ENCODE measurements around the gene ZNF770.
"Not testable (repeated sequence)": the region's sequence is repeated elsewhere in the genome, so short reads cannot be mapped to it uniquely, and the experiment has no call there.

ZNF770 gene

DNA sequence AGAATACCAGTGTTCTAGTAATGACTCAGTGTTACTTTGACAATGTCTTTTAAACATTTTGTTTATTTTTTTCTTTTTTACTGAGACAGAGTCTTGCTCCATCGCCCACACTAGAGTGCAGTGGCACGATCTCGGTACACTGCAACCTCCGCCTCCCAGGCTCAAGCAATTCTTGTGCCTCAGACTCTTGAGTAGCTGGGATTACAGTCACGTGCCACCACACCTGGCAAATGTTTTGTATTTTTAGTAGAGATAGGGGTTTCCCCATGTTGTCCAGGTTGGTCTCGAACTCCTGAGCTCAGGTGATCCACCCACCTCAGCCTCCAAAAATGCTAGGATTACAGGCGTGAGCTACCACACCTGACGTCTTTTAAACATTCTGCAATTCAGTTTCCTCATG lies 34.2 kb downstream of the ZNF770 start:
- no peak for DNase-seq (ENCODE audit: low read depth)
- H3K4me3 ChIP-seq (ENCODE audit: low read depth, low read length): no peak overlapping the region
- TF ChIP-seq, protein P1, sequence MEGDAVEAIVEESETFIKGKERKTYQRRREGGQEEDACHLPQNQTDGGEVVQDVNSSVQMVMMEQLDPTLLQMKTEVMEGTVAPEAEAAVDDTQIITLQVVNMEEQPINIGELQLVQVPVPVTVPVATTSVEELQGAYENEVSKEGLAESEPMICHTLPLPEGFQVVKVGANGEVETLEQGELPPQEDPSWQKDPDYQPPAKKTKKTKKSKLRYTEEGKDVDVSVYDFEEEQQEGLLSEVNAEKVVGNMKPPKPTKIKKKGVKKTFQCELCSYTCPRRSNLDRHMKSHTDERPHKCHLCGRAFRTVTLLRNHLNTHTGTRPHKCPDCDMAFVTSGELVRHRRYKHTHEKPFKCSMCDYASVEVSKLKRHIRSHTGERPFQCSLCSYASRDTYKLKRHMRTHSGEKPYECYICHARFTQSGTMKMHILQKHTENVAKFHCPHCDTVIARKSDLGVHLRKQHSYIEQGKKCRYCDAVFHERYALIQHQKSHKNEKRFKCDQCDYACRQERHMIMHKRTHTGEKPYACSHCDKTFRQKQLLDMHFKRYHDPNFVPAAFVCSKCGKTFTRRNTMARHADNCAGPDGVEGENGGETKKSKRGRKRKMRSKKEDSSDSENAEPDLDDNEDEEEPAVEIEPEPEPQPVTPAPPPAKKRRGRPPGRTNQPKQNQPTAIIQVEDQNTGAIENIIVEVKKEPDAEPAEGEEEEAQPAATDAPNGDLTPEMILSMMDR (conservative IDR thresholded peaks at IDR 0.05; ENCODE audit: low read depth, low read length): no peak

DNA sequence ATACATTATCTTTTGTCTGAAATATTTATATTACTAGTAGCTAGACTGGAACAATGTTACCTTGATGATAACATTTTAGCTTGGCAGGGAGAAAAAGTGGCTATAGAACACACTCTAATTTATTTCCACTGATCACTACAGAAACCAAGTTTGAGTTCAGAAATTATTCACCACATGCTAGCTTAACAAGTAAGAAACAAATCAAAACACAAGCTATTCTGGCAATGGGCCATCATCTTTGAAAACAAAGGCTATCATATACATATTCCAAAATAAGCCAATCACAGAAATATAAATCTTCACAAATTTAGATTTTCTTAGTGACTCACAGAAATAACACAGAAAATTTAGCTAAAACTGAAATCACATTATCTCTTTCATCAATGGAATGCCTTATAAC lies 35.6 kb downstream of the ZNF770 start:
- TF ChIP-seq, protein P1 (conservative IDR thresholded peaks at IDR 0.05; ENCODE audit: low read depth, low read length): no peak
- peak; percentile 34 for DNase-seq (ENCODE audit: low read depth)
- H3K4me3 ChIP-seq (ENCODE audit: low read depth, low read length): no peak overlapping the region

DNA sequence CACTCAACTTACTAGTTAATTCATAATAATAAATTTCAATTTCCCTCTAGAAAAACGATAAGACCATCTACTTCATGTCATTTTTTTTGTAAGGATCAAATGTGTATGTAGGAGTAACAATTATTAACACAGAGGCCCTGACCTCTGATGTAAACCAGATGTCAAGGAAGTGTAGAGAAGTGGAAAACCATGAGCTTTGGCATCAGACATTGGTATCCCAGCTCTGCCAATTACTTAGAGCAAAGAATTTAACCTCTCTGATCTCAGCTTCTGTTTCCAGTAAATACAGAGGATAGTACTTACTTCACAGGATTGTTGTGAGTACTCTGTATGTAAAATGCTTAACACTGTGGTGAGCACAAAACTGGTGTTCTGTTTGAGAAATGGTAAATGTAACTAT lies 36.1 kb downstream of the ZNF770 start:
- H3K4me3 ChIP-seq (ENCODE audit: low read depth, low read length): no peak overlapping the region
- peak; percentile 79 for DNase-seq (ENCODE audit: low read depth)
- TF ChIP-seq, protein P1 (conservative IDR thresholded peaks at IDR 0.05; ENCODE audit: low read depth, low read length): no peak

DNA sequence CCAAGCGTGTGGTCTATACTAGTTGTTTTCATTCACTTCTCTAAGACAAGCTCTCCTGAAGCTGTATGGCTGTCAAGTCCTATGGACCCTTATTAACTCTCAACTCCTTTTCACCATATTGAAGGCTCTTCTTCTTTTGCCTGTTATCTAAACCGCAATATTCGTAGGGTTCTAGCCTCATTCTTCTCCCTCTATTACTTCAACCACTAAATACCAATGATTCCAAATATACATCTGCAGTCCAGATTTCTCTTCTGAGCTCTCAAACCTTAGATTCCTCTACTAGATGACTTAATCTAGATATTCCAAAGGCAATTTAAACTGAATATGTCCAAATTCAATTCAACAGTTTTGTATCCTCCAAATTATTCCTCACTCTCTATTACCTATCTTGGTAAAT lies 43.2 kb downstream of the ZNF770 start:
- TF ChIP-seq, protein P1 (conservative IDR thresholded peaks at IDR 0.05; ENCODE audit: low read depth, low read length): no peak
- H3K4me3 ChIP-seq (ENCODE audit: low read depth, low read length): no peak overlapping the region
- DNase-seq (ENCODE audit: low read depth): peak; percentile 8

DNA sequence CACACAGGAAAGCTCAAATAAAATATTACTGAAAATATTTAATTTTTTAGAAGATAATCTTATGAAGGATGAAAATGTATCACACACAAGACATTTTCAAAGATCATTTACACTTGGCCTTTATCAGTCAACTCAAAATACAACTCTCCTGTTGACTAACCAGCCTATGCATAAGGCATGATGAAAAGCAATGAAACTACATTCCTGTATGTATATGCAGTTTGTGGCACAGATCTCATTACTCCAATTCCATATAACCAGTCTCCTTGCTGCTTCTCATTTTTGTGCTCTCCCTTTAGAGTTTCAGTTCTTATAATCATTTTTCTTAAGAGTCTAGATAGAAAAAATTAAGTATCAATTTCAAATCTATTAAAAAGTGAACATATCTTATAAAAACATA lies 44.4 kb downstream of the ZNF770 start:
- DNase-seq (ENCODE audit: low read depth): no peak
- TF ChIP-seq, protein P1 (conservative IDR thresholded peaks at IDR 0.05; ENCODE audit: low read depth, low read length): no peak

DNA sequence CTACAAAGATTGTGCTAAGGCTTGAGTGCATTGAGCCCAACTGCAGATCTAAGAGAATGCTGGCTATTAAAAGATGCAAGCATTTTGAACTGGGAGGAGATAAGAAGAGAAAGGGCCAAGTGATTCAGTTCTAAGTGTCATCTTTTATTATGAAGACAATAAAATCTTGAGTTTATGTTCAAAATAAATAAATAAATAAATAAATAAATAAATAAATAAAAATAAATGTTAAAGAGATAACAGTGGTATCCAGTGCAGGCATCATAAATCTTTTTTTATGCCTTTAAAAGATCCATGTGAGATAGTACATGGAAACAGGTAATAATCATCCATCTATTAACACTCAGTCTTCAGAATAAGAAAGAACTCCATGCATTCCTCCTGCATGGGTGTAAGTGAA lies 44.8 kb downstream of the ZNF770 start:
- H3K4me3 ChIP-seq (ENCODE audit: low read depth, low read length); DNase-seq (ENCODE audit: low read depth): not testable (repeated sequence)

More for the DNA sequence above, 44.4 kb downstream of the ZNF770 start:
- H3K4me3 ChIP-seq (ENCODE audit: low read depth, low read length): no peak overlapping the region

DNA sequence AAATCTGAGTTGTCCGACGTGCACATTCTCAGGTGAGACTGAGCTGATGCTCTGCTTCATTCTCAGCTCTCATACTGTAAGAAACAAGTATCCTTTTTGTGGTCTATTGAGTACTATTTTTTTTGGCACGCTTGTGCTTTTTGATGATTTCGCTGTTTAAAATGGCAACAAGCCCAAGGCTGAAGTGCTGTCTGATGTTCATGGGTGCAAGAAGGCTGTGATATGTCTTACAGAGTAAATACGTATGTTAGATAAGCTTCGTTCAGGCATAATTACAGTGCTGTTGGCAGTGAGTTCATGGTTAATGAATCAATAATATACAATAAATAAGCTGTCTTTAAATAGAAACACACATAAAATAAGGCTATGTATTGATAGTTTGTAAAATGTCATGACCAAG lies 45.7 kb downstream of the ZNF770 start:
- TF ChIP-seq, protein P1 (conservative IDR thresholded peaks at IDR 0.05; ENCODE audit: low read depth, low read length): no peak
- no peak overlapping the region for H3K4me3 ChIP-seq (ENCODE audit: low read depth, low read length)
- DNase-seq (ENCODE audit: low read depth): peak; percentile 93

DNA sequence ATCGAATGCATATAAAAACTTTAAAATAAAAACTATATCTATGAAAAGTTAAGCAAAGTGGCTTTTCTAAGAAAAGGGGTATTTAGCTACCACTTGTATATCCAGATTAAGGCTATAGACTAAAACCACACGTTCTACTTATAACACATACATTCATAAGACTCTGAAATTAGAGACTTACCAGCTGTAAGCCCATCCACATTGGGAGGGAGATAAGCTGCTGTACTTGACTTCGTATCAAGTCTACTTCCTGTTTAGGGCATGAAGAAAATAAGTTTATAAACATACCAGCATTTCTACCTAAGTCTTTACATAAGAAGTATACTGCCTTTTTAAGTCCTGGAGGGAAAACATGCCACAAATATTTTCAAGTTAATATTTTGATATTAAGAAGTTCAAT lies 46.3 kb downstream of the ZNF770 start:
- H3K4me3 ChIP-seq (ENCODE audit: low read depth, low read length): no peak overlapping the region
- TF ChIP-seq, protein P1 (conservative IDR thresholded peaks at IDR 0.05; ENCODE audit: low read depth, low read length): no peak
- DNase-seq (ENCODE audit: low read depth): peak; percentile 5
